Omental fat pad (tissue), 4 donors: ENCODE data around the gene TRIM24. TPM values are rescaled to one million over a fixed set of nuclear protein-coding genes. Genes with fewer than 3 reads are reported as not detected.

Experiments used
- ATAC-seq: fragments of 150-250 bp; one replicate; pipeline ENCODE4 v1.9.1; 2016; ENCODE audit warnings: mild to moderate bottlenecking, moderate library complexity; ENCODE audit not compliant: low FRiP score
- DNase-seq: peaks from one replicate; pipeline ENCODE4 v3.0.0-alpha.2; 2019; ENCODE audit warnings: low spot score
- CTCF ChIP-seq, 3 donors: fragments of 450-650 bp; IDR thresholded peaks; one replicate each; pipeline ENCODE4 v1.5.1; 2016 to 2017; ENCODE audit warnings: antibody characterized with exemption in 3 of 3, mild to moderate bottlenecking in 3 of 3, moderate library complexity in 2 of 3
- total RNA-seq, 4 donors: library from RNA; depleted of rRNA; stranded (reverse); fragments of >200 nt; gene quantifications; one replicate each; pipeline ENCODE4 v1.1.0, GENCODE V29; 2016

TRIM24 gene
- total RNA-seq, 4 donors from 2014 or later: 9.2 to 20.6 (median 11.4) TPM

GRCh38 chr7:138502023-138502767, 42.1 kb downstream of the TRIM24 start:
- ATAC-seq (no peak), DNase-seq (no peak)
- TF ChIP-seq CTCF (IDR thresholded peaks at IDR 0.05): no peak

- no peak for TF ChIP-seq CTCF (IDR thresholded peaks at IDR 0.05)
- DNase-seq (no peak), ATAC-seq (no peak)
Measured at GRCh38 chr7:138505361-138505873, 45.4 kb downstream of the TRIM24 start.

GRCh38 chr7:138506764-138507163, 46.7 kb downstream of the TRIM24 start:
- ATAC-seq: no peak
- TF ChIP-seq CTCF (IDR thresholded peaks at IDR 0.05): no peak
- no peak for DNase-seq

GRCh38 chr7:138510003-138510402, 49.9 kb downstream of the TRIM24 start:
- TF ChIP-seq CTCF (IDR thresholded peaks at IDR 0.05): no peak
- ATAC-seq (no peak), DNase-seq (no peak)

- no peak for ATAC-seq
- no peak for DNase-seq
- no peak for TF ChIP-seq CTCF (IDR thresholded peaks at IDR 0.05)
Measured at GRCh38 chr7:138512092-138512858, 52.2 kb downstream of the TRIM24 start.

GRCh38 chr7:138512885-138513284, 52.8 kb downstream of the TRIM24 start:
- ATAC-seq: no peak
- no peak for DNase-seq
- TF ChIP-seq CTCF (IDR thresholded peaks at IDR 0.05): no peak
